GM18873 (cell line): ENCODE results near the gene GAGE2A.
"Not testable (repeated sequence)": the region's sequence is repeated elsewhere in the genome, so short reads cannot be mapped to it uniquely, and the experiment has no call there.

Experiments used
- ATAC-seq: cut with Tn5 transposase; IDR thresholded peaks from one replicate; pipeline ENCODE4 v1.9.1; 2021; ENCODE audit warnings: mild to moderate bottlenecking, moderate library complexity, moderate number of reproducible peaks; ENCODE audit not compliant: unreplicated experiment, low FRiP score

GAGE2A gene

GRCh38 chrX:49589196-49589595 is at the start of gene GAGE2A:
Gene GAGE2A, plus strand, starts transcription at chrX:49589496. Its CDS starts 1,155 bp downstream, at chrX:49590651.
- ATAC-seq: not testable (repeated sequence)

GRCh38 chrX:49541433-49541832 is 47.9 kb upstream of the GAGE2A start, which contains the start of gene GAGE12D:
Gene GAGE12D, plus strand, starts transcription at chrX:49541733. Its CDS starts 1,155 bp downstream, at chrX:49542888.
- ATAC-seq: not testable (repeated sequence)

- not testable (repeated sequence) for ATAC-seq
These were observed 38.3 kb upstream of the GAGE2A start, which contains the start of gene GAGE12E for GRCh38 chrX:49550989-49551388. Gene GAGE12E, plus strand, starts transcription at chrX:49551289. Its CDS starts 1,155 bp downstream, at chrX:49552444.

GRCh38 chrX:49560542-49560941 is 28.8 kb upstream of the GAGE2A start, which contains the start of gene GAGE12F:
Gene GAGE12F, plus strand, starts transcription at chrX:49560842. Its CDS starts 1,155 bp downstream, at chrX:49561997.
- not testable (repeated sequence) for ATAC-seq

- not testable (repeated sequence) for ATAC-seq
These were observed 20.6 kb upstream of the GAGE2A start for GRCh38 chrX:49568728-49569127.

- ATAC-seq: not testable (repeated sequence)
These were observed 20.1 kb upstream of the GAGE2A start for GRCh38 chrX:49569152-49569551.

GRCh38 chrX:49570100-49570499 is 19.2 kb upstream of the GAGE2A start, which contains the start of gene GAGE12G:
Gene GAGE12G, plus strand, starts transcription at chrX:49570400. Its CDS starts 1,155 bp downstream, at chrX:49571555.
- not testable (repeated sequence) for ATAC-seq

- not testable (repeated sequence) for ATAC-seq
These were observed 9.6 kb upstream of the GAGE2A start, which contains the start of gene GAGE12H for GRCh38 chrX:49579649-49580048. Gene GAGE12H, plus strand, starts transcription at chrX:49579949. Its CDS starts 1,155 bp downstream, at chrX:49581104.

GRCh38 chrX:49589769-49590478 is 628 bp downstream of the GAGE2A start:
- ATAC-seq: not testable (repeated sequence)

- ATAC-seq: not testable (repeated sequence)
These were observed 1.2 kb downstream of the GAGE2A start for GRCh38 chrX:49590488-49590887.

- ATAC-seq: not testable (repeated sequence)
These were observed 9.4 kb downstream of the GAGE2A start, which contains the start of gene GAGE1 for GRCh38 chrX:49598720-49599119. Gene GAGE1, plus strand, starts transcription at chrX:49599020. Its CDS starts 1,155 bp downstream, at chrX:49600175.

- ATAC-seq: no peak
These were observed 21.5 kb downstream of the GAGE2A start for GRCh38 chrX:49610718-49611310.

- no peak for ATAC-seq
These were observed 29.3 kb downstream of the GAGE2A start for GRCh38 chrX:49618574-49618973.

GRCh38 chrX:49627086-49627777 is 37.9 kb downstream of the GAGE2A start:
- ATAC-seq: no peak

- no peak for ATAC-seq
These were observed 55.8 kb downstream of the GAGE2A start for GRCh38 chrX:49644991-49645637.
